HepG2 (cell line): ENCODE measurements around the gene PSMB3. TPM values are rescaled to one million over a fixed set of nuclear protein-coding genes. Genes with fewer than 3 reads are reported as not detected.
A peak's percentile ranks its signal among the peaks of the same experiment; 100 is the strongest.

Source experiments
- ATAC-seq: fragments of 200-7000 bp; cut with Tn5 transposase; 3 replicates; pipeline ENCODE4 v1.9.1; 2020; ENCODE audit warnings: mild to moderate bottlenecking, moderate library complexity
- BruUV-seq: library from RNA; stranded (reverse); fragments of 400-500 nt; replicated peaks from 2 replicates; lab custom pipeline; 2021; lab: Mats Ljungman, UMichigan
- CTCF ChIA-PET: fragments of 300-600 bp; formaldehyde crosslinking; extraction: SDS; loops from one replicate; lab custom pipeline; 2021; ENCODE audit warnings: low total read pairs, inconsistent platforms, low intra/inter-chr PET ratio; lab: Yijun Ruan, JAX
- POLR2A ChIA-PET: fragments of 350-600 bp; sonication (Branson Sonifier 250); formaldehyde crosslinking; loops from one replicate; lab custom pipeline; 2020; ENCODE audit warnings: antibody characterized with exemption, inconsistent platforms; lab: Yijun Ruan, JAX
- DNase-seq: peaks from one replicate; pipeline ENCODE4 v3.0.0-alpha.2; 2015; ENCODE audit warnings: low spot score
- FAIRE-seq: peaks from 3 replicates; lab custom pipeline; 2011; peaks lifted over from hg19 to GRCh38; lab: Jason Lieb, UNC
- H2AFZ ChIP-seq: one replicate; pipeline ENCODE4 v1.6.1; 2011; ENCODE audit warnings: low read length, inconsistent platforms
- H3K27ac ChIP-seq: fragments of 300-600 bp; 3 replicates; pipeline ENCODE4 v1.8.0; 2011; ENCODE audit warnings: mixed run types, mild to moderate bottlenecking, mixed read lengths, low read length, inconsistent platforms; ENCODE audit not compliant: insufficient read depth; ENCODE audit errors: extremely low read length
- H3K27me3 ChIP-seq, 2 experiments: fragments of 200-600 bp in 1 of 2; 2 replicates in 1 of 2; 3 replicates in 1 of 2; pipeline versions ENCODE4 v1.6.0 to v1.8.0; 2011; ENCODE audit warnings: low read length in 2 of 2, mild to moderate bottlenecking in 2 of 2, moderate library complexity in 2 of 2, inconsistent platforms in 1 of 2; ENCODE audit not compliant: insufficient read depth in 2 of 2, control insufficient read depth in 1 of 2
- H3K36me3 ChIP-seq, 2 experiments: fragments of 200-600 bp in 1 of 2; replicated peaks in 1 of 2; 2 replicates in 1 of 2; 3 replicates in 1 of 2; pipeline versions ENCODE4 v1.5.1 to v1.8.0; 2011; ENCODE audit warnings: low read length in 2 of 2, inconsistent platforms in 1 of 2; ENCODE audit not compliant: insufficient read depth in 2 of 2, control insufficient read depth in 1 of 2
- H3K4me1 ChIP-seq: 2 replicates; pipeline ENCODE4 v1.5.1; 2012; ENCODE audit warnings: low read length, inconsistent platforms; ENCODE audit not compliant: insufficient read depth
- H3K4me2 ChIP-seq: 2 replicates; pipeline ENCODE4 v1.6.0; 2011; ENCODE audit warnings: low read depth, low read length, inconsistent platforms
- H3K4me3 ChIP-seq, 3 experiments: fragments of 200-600 bp in 1 of 3; sonication (generic), shearing (Covaris generic) in 1 of 3; replicated peaks in 1 of 3; 2 replicates each; pipeline ENCODE4 v1.5.1; 2011 to 2016; ENCODE audit warnings: low read length in 3 of 3, inconsistent platforms in 2 of 3, low read depth in 2 of 3, mild to moderate bottlenecking in 2 of 3, control low read depth in 1 of 3, mixed read lengths in 1 of 3; ENCODE audit not compliant: insufficient read depth in 1 of 3
- H3K79me2 ChIP-seq: one replicate; pipeline ENCODE4 v1.6.1; 2011; ENCODE audit warnings: low read length, inconsistent platforms; ENCODE audit not compliant: insufficient read depth
- H3K9ac ChIP-seq: 2 replicates; pipeline ENCODE4 v1.6.0; 2011; ENCODE audit warnings: mild to moderate bottlenecking, low read depth, low read length, inconsistent platforms; ENCODE audit not compliant: insufficient read depth
- H3K9me3 ChIP-seq: 2 replicates; pipeline ENCODE4 v1.5.1; 2012; ENCODE audit warnings: mild to moderate bottlenecking, low read length
- H4K20me1 ChIP-seq: 2 replicates; pipeline ENCODE4 v1.6.0; 2011; ENCODE audit warnings: inconsistent platforms, mild to moderate bottlenecking, low read length, moderate library complexity; ENCODE audit not compliant: insufficient read depth
- KDM5B ChIP-seq: sonication (generic); formaldehyde crosslinking; IDR thresholded peaks from 2 replicates; pipeline ENCODE4 v1.4.0; 2020; ENCODE audit warnings: missing genetic modification reagents, mild to moderate bottlenecking, borderline replicate concordance
- PAXIP1 ChIP-seq: sonication (generic); formaldehyde crosslinking; conservative IDR thresholded peaks from 2 replicates; pipeline ENCODE4 v1.4.0; 2020; ENCODE audit warnings: mild to moderate bottlenecking, missing genetic modification reagents, moderate library complexity
- REPIN1 ChIP-seq: sonication (generic); formaldehyde crosslinking; IDR thresholded peaks from 2 replicates; pipeline ENCODE4 v1.8.0; 2022; ENCODE audit warnings: missing genetic modification reagents, low read depth, mild to moderate bottlenecking, borderline replicate concordance
- SOX5 ChIP-seq: IDR thresholded peaks from 2 replicates; pipeline ENCODE4 v1.6.1; 2016; ENCODE audit warnings: borderline replicate concordance
- TRIM24 ChIP-seq: sonication (generic); formaldehyde crosslinking; IDR thresholded peaks from 2 replicates; pipeline ENCODE4 v1.8.0; 2022; ENCODE audit warnings: mild to moderate bottlenecking, missing genetic modification reagents
- UBTF ChIP-seq: sonication (generic); formaldehyde crosslinking; IDR thresholded peaks from 2 replicates; pipeline ENCODE4 v1.4.0; 2020; ENCODE audit warnings: mild to moderate bottlenecking, missing genetic modification reagents
- ZNF747 ChIP-seq: sonication (generic); formaldehyde crosslinking; IDR thresholded peaks from 2 replicates; pipeline ENCODE4 v1.8.1; 2023; ENCODE audit warnings: missing genetic modification reagents, mild to moderate bottlenecking, borderline replicate concordance
- ZNF788 ChIP-seq: sonication (generic); formaldehyde crosslinking; IDR thresholded peaks from 2 replicates; pipeline ENCODE4 v1.5.0; 2020; ENCODE audit warnings: mild to moderate bottlenecking, missing genetic modification reagents, borderline replicate concordance
- WGBS: methylation state at CpG from one replicate; pipeline ENCODE4 v1.1.6; 2017; ENCODE audit warnings: low lambda C conversion rate; 5-methylcytosine and 5-hydroxymethylcytosine counted together
- in situ Hi-C: cut with HindIII; loops from 2 replicates; pipeline ENCODE4 v1.10.0; 2017; ENCODE audit warnings: low pct_unique_long_range_greater_than_20kb; ENCODE audit not compliant: extremely low pct_ligation_motif_present
- intact Hi-C: fragments of 100-400 bp; cut with micrococcal nuclease; formaldehyde crosslinking; loops from one replicate; pipeline ENCODE4 v1.10.0; 2022; ENCODE audit not compliant: unreplicated experiment
- polyA plus RNA-seq, 8 experiments: library from polyadenylated mRNA; depleted of rRNA in 3 of 8; stranded (reverse) in 7 of 8; unstranded in 1 of 8; fragments of >200 nt; fragmentation: Illumina TruSeq in 4 of 8; extraction: Trizol in 4 of 8; gene quantifications; 2 replicates each; pipeline versions ENCODE4 v1.2.1 to v1.2.3, GENCODE V29; 2011 to 2016; ENCODE audit warnings: low read depth in 4 of 8, missing spikeins in 1 of 8, mixed read lengths in 1 of 8; ENCODE audit not compliant: insufficient read depth in 1 of 8
- total RNA-seq, 5 experiments: library from RNA; depleted of rRNA; stranded (reverse); fragments of >200 nt; fragmentation: Illumina TruSeq; extraction: Trizol; gene quantifications; 2 replicates each; pipeline ENCODE4 v1.2.3, GENCODE V29; 2016; ENCODE audit warnings: low read depth in 1 of 5

PSMB3 gene
- total and polyA plus RNA-seq, 2 of the 13 experiments (the other 11 are each of a cell fraction or from before 2014, with no cell fraction given): 366 to 517 TPM

DNA sequence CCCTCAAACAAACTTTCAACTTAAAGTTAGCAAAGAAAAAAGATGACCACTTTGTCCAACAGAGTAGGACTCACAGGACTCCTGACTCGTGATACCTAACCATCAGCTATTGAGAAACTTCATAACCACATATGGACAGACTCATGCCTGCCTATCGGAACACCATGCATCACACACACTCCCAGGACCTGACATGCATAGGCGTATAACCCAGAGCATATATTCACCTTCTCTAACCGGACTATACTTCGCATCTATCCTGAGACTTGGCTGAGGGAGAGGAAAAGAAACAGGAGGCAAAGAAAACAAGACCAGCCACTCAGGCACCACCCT is 44.6 kb downstream of the PSMB3 start:
- BruUV-seq: no TSS peak
- DNase-seq (no peak), ATAC-seq (no peak)
- Histone ChIP-seq H3K9me3 (no peaks in the 10 kb centered on the region), H3K9ac (peak overlapping the region; percentile 99; the same call in 1 of the 2 replicates), H3K4me1 (peaks cover 39% of the 10 kb centered on the region), H3K27ac (no peak overlapping the region), H3K27me3 (no peaks in the 10 kb centered on the region), H3K36me3 (peaks cover 5 to 19% of the 10 kb centered on the region in 2 experiments), H3K4me2 (peak overlapping the region; percentile 86), H3K4me3 (peak overlapping the region; percentile 73 to 98 (median 90); a peak in 4 of 6 replicates)
- CTCF ChIA-PET: no interaction called here
- intact Hi-C loops: no loop called here
- in situ Hi-C loops: no loop called here
- POLR2A ChIA-PET: interaction anchor here (1.1 to 1.8 kb wide), 6 partner anchors 8 to 121 kb away, joined by 3 to 7 read pairs (median 4); partner anchors contain the start of gene CWC25
- TF ChIP-seq ZNF788 (CRISPR knock-in tag): 0 out of 2 replicates have a peak, but pooled peaks have one; percentile 11
- TF ChIP-seq TRIM24: no peak
- TF ChIP-seq UBTF: 0 out of 2 replicates have a peak, but pooled peaks have one; percentile 22
- TF ChIP-seq, all 625 proteins: peak for 2
- WGBS: 80% methylated on average over 5 of the region's 5 CpGs
- FAIRE-seq: no peak
- no peak overlapping the region for H2AFZ ChIP-seq
- H4K20me1 ChIP-seq: peaks cover 22% of the 10 kb centered on the region; the same call in 1 of the 2 replicates
- peaks cover 55% of the 10 kb centered on the region for H3K79me2 ChIP-seq

DNA sequence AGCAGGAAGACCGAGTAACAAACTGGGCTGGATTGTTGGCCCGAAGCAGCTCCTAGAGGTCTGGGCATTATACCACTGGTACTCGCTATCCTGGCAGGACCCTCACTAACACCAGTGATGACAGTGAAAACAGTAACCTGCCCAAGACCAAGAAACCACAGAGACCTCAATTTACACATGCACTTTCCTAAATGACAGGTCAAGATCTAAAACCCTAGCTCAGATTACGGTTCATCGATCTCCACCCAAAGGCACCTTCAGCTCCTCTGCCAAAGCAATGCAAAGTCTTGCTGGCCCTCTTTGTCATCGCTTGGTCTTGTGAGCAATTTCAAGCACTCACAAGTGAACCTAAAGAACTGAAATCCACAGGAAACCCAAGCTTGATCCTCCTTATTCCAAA is 45.3 kb downstream of the PSMB3 start:
- H3K36me3 ChIP-seq: peaks cover 9 to 25% of the 10 kb centered on the region in 2 experiments
- CTCF ChIA-PET: no interaction called here
- H3K79me2 ChIP-seq: peaks cover 55% of the 10 kb centered on the region
- no peak overlapping the region for H2AFZ ChIP-seq
- FAIRE-seq (no peak), ATAC-seq (no peak), DNase-seq (no peak)
- in situ Hi-C loops: no loop called here
- H3K27me3 ChIP-seq: no peaks in the 10 kb centered on the region
- peak overlapping the region; percentile 73 to 98 (median 90) for H3K4me3 ChIP-seq
- 82% methylated on average over 6 of the region's 6 CpGs for WGBS
- intact Hi-C loops: no loop called here
- peak overlapping the region; percentile 99; the same call in 1 of the 2 replicates for H3K9ac ChIP-seq
- peaks cover 22% of the 10 kb centered on the region; the same call in 1 of the 2 replicates for H4K20me1 ChIP-seq
- H3K4me1 ChIP-seq: peaks cover 39% of the 10 kb centered on the region
- peak overlapping the region; percentile 86 for H3K4me2 ChIP-seq
- TF ChIP-seq ZNF747 (CRISPR knock-in tag) (no peak), PAXIP1 (CRISPR knock-in tag) (no peak), SOX5 (CRISPR knock-in tag) (no peak), KDM5B (CRISPR knock-in tag) (no peak), REPIN1 (no peak)
- TF ChIP-seq, all 625 proteins: peak for 0
- POLR2A ChIA-PET: interaction anchor here (1.1 to 2.3 kb wide), 7 partner anchors 9 to 122 kb away, joined by 3 to 8 read pairs (median 4); partner anchors contain the start of gene CWC25
- BruUV-seq: no TSS peak
- Histone ChIP-seq H3K27ac (peak overlapping the region; percentile 87), H3K9me3 (no peaks in the 10 kb centered on the region)
